ENCODE measurements around the gene PPP3CA.

Gene PPP3CA

DNA sequence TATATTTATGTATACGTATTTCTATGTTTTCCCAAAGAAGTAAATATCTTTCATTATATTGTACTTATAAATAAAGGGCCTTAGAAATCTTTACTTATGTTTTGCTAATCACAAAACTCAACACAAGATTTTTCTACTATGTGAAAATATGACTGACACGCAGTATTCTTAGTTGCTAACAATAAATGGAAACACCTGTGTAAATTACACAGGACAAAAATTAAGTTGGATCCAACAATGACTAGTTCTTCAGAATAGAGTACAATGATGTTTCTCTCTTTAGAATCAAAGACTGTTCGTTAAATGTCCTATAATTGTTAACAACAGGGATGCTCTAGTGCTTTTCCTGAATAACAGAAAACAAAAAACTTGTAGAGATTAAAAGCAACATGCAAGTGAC lies 96.1 kb downstream of the PPP3CA start:
- DNase-seq, result no peak

DNA sequence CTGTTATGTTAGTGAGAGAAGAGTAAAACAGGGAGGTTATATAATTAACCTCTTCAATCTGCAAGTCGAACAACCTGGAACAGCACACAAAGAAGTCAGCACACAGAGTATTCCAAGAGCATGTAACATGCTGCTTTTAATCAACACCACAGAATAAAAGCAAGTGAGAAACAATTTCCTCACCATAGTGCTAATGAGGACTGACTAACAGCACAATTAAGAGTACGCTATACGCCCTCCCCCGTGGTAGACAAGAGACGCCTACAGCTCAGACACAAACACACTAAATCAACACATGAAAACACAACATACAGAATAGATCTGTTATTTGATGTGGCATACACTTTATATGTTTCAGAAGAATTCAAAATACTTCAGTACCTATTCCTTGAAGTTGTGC lies 103.0 kb downstream of the PPP3CA start:
- DNase-seq, result no peak

DNA sequence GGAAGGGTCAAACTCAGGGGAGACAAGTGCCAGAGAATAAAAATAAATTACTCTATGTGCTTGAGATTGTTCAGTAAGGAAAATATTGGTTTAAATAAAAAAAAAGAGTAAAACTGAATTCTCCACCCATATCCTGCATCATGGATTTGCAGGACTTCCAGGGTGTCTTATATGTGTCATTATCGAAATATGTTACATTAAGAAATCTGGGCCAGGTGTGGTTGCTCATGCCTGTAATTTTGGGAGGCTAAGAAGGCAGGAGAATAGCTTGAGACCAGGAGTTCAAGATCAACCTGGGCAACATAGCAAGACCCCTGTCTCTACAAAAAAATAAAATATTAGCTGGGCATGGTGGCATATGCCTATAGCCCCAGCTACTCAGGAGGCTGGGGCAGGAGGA lies 104.9 kb downstream of the PPP3CA start:
- no peak for DNase-seq

DNA sequence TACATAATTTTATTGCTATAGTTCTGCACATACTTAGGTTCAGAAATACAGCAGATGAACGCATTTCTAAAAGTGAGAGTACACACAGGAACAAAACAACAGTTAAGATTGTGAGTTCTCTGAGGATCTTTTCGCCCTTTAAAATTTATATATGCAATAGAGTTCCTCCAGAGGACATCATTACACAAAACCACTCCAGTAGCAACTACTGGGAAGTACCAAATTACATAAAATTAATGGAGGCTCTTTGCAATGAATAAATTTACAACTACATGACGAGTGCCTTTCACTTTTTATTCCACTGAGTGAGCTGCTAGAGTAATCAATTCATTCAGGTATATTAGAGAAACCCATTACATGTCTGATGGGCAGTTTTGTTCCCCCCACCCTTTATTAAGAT lies 107.2 kb downstream of the PPP3CA start:
- DNase-seq, result peak in 1 of 3 donors; percentile 26

DNA sequence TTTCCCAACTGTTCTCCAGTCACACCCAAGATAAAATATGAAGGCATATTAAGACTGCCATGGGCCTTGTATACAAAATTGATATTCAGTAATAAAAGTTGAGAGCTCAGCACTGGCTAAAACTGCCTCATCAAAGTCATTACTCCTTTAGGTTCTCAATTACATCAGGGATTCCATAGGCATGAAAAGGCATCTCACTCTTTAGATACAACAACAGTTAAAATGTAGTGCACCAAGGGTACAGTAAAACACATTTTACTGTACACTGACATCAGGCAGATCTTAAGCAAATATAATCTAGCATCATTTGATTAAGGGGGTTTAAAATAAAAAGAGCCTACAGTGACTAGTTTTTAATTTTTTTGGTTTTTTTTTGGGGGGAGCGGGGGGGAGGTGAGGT lies 107.7 kb downstream of the PPP3CA start:
- no peak for DNase-seq

DNA sequence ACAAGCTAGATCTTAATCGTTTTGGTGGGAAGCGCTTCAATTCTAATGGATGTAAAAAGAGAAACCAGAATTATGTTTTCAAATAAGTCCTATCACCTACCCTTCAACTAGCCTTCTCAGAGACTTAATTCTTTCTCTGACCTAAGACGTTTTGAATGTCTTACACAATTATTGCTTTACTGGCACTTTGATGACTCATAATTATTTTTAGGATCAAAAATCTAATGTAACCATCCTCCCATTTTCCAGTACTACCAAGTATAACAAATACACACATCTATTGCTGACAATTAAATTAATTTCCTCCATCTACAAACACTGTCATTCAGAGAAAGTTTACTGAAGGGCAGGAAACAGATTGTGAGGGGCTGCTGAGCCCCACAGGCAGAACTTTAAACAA lies 108.6 kb downstream of the PPP3CA start:
- DNase-seq, result peak in 2 of 3 donors; percentile 49 to 57

DNA sequence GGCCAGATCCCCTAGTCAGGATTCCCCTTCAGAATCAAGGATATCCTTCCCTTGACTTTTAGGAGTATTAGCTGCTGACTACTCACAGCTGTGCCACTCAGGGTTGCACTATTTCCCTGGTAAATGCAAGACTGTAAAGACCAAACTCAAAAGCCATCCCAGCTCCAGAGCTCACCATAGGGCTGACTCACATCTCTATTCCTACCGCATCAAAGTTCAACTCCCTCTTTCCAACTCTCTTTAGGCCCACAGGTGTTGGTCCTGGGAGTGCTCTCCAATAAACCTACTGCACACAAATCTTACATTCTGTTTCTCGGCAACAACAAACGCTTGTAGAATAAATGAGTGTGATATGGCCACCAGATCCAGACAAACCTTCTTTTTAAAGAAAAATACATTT lies 109.6 kb downstream of the PPP3CA start:
- DNase-seq, result no peak

DNA sequence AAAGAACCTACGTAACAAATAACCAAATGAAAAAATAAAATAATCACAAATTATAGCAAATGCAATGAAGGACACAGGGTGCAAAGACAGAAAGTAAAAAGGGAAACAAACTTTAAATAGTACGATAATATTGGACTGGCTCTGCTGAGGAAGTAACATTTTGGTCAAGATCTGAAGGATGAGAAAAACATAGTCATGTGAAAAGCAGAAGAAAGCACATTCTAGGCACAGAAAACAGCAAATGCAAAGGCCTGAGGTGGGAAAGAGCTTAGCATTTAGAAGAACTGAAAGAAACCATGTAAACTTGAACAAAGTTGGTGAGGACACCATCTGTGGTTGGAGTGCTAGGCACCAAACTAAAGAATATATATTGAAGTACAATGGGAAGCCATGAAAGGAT lies 111.2 kb downstream of the PPP3CA start:
- peak in 2 of 3 donors; percentile 13 to 31 for DNase-seq

DNA sequence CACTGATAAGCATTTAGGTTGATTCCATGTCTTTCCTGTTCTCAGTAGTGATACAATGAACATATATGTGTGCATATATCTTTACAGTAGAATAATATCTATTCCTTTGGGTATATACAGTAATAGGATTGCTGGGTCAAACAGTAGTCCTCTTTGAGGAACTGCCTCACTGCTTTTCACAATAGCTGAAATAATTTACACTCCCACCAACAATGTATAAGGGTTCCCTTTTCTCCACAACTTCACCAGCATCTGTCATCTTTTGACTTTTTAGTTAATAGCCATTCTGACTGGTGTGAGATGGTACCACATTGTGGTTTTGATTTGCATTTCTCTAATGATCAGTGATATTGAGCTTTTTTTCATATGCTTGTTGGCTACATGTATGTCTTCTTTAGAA lies 113.2 kb downstream of the PPP3CA start:
- peak; percentile 33 to 67 (median 66) for DNase-seq

DNA sequence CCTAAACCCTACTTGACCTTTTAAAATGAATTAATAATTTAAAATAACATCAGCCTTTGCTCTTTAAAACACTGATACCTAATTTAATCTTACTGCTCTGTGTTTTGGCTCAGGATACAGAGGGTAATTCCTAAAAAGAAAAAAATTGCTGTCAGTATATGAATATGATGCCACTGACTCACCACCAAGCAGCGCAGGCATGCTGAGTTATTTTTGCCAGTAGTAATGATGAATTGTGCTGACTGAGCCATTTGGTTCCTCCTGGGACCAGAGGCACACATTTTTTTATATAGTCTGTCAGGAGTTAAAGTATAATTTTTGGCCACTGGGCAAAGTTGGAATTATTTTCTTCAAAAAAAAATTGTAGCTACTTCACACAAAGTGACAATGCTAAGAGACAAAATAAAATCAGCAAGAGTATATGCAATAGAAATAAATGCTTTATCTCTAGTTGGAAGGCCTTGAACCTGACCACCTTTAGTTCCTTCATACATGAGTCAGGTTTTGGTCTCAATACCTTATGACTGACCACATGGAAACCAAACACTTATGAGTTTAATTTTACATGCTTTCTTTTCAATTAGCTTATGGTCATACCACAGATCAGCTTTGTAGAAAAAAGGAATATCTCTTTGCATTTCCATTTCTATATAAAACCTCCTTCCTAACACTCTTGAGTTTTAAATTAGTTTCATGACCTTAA lies 115.1 kb downstream of the PPP3CA start:
- DNase-seq, result peak; percentile 74 to 89 (median 87)

DNA sequence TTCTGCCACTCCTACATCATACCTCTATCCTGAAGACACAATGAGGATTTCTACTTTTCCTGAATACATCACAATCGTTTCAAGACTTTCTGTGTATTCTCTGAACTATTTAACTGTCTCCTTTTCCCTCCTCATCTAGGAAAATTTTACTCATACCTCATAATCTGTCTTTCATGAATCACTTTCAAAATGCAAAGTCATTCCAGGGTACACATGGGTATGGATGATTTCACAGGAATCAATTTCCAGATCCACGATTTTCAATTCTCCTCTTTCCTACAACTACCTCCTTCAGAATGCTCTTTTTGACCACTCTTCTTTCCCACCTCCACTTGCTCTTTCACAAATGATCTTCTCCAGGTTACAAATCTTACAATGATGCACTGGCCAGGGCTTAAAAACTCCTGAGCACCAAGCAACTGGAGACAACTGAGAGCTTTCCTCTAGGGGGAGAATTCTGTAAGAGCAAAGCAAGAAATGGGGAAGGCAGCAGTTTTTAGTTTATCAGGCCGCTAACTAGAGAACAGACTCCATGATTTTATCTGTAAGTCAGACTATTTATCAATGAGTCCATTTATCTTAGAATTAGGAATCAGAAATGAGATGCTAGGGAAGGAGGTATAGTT lies 116.4 kb downstream of the PPP3CA start:
- peak in 1 of 3 donors; percentile 10 for DNase-seq

DNA sequence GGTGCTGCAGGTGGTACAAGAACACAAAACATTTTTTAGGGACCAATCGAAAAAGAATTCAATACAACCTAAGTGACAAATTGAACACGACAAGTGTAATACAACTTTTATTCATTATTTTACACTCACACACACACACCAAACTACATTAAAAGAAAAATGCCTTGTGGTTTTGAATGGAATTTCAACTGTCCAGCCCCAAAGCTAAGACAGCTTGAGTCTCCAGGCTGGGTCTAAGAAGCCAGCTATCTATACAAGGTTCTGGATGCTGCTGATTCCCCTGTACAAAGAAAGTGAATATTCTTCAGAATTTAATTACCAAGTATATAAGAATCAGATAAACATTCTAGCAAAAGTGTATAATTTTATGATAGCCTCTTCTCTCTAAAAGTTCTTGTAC lies 118.2 kb downstream of the PPP3CA start:
- DNase-seq, result no peak

DNA sequence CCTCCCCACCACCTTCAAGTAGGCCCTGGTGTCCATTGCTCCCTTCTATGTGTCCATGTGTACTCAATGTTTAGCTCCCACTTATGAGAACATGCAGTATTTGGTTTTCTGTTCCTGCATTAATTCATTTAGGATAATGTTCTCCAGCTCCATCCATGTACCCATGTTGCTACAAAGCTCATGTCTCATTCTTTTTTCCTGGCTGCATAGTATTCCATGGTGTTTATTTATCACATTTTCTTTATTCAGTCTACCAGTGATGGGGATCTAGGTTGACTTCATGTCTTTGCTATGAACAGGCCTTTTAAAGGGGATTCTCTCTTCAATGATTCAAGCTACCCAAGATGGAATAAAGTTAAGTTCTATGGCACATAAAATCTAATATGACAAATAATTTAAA lies 119.6 kb downstream of the PPP3CA start:
- no peak for DNase-seq

DNA sequence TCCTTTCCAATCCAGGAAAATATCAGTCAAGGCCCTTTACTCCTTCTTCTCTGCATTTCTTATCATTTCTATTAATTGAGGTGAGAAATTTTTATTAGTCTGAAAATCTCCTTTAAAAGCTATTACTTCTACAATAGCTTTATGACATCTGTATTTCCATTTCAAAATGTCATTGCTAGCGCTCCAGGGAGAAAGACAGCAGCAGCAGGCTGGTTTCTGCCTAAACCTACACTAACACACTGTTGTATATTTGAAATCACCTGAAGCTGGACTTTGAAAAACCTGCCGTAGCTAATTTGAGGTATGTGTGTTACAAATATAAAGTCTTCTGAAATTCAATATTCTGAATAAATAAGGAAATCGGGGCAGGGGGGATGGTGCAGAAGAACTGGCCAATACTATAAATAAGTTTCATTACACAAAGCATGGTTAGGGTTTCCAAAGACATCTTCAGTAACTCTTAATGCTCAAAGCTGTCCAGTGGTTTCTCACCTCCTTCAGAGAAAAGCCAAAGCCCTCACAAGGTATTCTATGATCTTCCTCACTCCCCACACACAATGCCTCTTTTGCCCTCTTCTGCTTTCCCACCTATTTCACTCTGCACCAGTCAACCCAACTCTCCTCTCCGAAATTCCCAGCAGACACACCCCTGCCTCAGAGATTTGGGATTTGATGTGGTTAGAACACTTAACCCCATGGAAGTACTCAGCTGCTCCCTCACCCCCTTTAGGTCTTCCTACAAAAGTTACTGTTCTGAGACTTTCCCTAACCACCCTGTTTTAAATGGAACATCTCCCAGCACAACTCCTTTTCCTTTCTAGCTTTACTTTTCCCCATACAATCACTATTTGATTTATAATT lies 122.7 kb downstream of the PPP3CA start:
- DNase-seq, result no peak

DNA sequence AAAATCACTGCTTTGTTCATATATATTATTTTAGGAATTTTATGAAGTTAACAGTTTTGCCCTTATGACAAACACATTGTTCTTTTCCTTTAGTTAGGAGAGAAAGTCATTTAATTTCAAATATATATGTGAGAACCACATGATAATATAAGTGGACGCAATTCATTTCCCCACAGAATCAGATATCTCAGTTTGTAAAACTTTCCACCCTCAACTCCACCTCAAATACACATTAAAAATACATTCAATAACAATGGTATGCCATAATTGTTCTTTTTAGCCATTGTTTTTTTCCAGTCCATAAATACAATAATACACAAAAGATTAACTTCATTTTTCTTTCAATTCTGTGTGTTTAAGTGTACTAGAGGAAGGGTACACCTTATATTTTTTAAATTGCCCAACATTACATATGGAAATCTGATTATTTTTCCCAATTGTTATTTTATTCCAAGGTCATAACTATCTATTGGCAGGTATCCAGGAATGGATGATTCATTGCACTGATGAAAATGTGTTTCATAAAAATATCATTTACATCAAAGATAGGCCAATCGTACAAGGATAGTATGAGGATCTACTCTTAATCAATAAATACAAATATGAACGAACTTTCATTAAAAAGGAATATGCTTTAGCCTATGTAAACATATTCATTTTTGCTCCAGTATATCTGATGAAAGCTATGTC lies 125.0 kb downstream of the PPP3CA start:
- no peak for DNase-seq

DNA sequence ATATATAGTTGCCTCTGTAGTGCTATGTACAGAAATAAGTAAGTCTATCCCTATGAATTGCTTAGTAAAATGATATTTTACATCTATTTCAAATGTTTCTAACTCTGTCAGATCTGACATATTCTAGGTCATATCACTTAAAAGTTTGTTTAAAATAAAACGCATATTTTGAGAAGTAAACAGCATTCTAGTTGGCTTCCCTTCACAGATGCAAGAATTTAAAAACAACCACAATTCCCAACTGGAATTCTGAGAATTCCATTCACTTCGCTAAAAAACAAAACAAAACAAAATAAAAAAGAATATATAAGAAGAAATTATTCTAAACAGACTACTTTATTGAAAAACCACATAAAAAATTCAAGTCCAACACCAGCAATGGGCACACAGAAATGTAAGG lies 126.0 kb downstream of the PPP3CA start:
- DNase-seq, result no peak

DNA sequence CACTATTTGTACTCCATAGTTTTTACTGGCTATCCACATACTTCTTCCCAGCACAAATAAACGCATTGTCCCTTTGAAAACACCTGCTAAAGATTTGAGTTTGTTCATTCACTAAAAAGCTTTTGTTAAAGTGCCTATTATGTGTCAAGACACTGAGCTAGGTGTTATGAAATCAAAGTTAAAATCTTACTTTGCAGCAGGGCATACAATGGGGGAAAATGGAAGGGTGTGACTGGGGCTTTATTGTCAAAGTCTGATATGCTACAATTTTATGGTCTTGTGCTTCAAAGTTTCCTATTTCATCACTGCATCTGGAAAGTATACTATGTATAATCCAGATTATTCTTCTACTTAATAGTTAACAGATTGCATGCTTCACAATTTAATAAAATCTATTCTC lies 128.4 kb downstream of the PPP3CA start:
- DNase-seq, result no peak

DNA sequence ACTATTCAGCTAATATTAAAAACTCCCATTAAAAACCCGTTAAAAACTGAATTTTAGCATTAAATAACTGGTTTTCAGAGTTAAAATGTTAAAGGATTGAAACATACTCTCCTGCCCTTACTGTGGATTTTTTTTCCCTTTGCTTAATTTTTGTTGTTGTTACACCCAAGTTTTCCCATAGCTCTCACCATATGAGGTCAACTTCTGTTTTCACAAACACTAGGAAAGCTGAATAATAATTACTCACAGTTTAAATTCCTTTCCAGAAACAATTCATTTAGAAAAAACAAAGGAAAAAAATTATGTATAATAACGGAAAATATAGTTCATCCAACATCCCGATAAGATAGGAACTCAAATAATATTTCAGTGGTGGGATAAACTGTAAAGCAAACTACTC lies 129.0 kb downstream of the PPP3CA start:
- DNase-seq, result peak; percentile 14 to 37 (median 20)

DNA sequence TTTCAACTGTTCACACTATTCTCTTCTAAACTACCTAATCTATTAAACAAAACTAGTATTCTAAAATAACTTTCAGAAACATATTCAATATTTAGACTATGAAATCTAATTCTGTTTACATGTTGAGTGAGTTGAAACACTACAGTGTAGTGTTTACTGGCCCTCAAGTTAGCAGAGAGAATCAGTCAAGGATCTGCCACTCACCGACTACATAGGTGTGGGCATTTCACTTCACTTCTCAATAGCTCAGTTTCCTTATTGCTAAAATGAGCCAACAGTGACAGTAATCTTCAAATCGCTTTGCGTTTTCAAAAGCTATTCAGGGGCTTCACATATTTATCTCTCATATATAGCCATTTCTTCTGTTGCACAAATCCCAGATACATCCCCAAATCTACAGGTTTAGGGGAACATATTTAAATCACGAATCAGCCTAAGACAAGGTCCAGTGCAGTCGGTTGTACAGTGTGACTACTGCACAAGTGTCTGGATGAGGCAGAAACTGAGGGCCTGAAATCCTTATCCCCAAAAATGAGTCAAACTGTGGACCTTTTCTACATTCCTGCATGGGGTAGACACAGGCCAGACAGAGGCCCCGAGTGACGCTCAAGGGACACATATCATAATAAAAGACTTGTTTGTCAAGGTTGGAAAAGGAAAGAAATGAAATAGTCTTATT lies 129.8 kb downstream of the PPP3CA start:
- DNase-seq, result no peak

DNA sequence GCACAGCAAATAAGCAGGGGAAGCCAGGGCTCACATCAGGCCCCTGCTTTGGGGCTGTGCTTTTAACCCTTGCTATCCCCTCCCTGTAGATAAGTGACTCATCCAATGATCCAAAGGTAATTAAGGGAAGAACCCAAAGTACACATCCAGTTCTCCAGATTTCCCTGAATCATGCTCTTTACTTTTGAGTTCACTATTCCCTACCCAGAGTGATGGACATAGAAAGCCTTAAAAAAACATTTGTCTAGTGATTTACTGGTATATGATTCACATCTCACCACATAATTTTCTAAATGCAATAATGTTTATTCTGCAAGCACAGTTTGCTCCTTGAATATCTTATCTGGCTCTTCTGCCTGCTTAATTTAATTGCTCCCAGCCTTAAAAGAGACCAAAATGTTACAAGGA lies 136.2 kb downstream of the PPP3CA start:
- DNase-seq, result no peak

DNA sequence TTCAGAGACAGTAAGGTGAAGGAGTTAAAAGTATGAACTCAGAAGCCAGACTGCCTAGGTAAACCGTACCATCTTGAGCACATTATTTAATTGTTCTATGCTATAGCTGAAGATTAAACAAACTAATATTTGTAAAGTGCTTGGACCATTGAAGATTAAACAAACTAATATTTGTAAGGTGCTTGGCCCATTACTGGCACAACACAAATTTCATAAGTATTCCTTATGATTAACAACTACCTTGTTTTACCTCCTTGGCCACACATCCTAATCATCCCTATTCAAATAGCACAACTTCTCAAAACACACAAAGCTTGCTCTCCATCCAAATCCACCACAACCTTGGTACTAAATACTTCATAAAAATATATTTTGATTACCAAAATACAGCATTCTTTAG lies 137.0 kb downstream of the PPP3CA start:
- no peak for DNase-seq

DNA sequence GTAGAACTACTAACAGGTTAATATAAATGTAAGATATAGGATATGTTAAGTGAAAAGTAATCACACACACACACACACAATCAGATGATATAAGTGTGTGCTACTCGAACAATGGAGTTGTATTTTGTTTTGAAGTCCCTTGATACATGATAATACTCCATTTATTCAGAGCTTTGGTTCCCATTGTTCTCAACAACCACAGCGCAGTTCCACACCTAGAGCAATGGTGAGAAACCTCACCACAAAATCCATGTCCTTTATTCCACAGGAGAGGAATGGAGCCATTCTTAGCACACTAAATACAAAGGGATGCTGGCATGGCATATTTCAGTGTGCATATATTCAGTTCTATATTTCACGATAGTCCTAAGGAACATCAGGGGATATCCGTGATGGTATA lies 139.2 kb downstream of the PPP3CA start:
- DNase-seq, result no peak

DNA sequence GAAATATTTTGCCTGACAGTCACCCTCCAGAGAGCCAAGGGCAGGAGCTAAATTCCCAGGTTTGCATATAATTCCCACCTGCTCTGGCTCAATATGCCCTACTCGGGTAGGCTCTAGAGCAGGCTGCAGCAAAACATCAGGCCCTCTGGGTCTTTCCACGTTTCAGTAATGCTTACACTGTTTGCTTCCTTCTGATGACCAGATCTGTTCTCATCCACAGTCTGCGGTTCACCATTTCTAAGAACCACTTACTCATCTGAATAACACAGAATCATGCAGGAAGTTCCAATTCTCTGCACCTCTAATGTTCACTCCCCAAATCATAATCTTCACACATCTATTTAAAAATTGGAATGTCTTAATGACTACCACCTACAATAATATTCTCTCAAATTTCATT lies 141.4 kb downstream of the PPP3CA start:
- peak; percentile 82 to 94 (median 89) for DNase-seq

All from suppressor macrophage treated with lipopolysaccharide for 1 hour (primary cell).